NCI-H1436 treated with DMSO at 0.1 percent for 48 hours (cell line): ENCODE measurements around the gene CLCN2.

Experiments used
- DNase-seq: peaks from one replicate; lab custom pipeline; 2025; lab: John Stamatoyannopoulos, UW

Gene CLCN2

GRCh38 chr3:184325269-184325668 lies 36.1 kb downstream of the CLCN2 start:
- DNase-seq: no peak

DNA sequence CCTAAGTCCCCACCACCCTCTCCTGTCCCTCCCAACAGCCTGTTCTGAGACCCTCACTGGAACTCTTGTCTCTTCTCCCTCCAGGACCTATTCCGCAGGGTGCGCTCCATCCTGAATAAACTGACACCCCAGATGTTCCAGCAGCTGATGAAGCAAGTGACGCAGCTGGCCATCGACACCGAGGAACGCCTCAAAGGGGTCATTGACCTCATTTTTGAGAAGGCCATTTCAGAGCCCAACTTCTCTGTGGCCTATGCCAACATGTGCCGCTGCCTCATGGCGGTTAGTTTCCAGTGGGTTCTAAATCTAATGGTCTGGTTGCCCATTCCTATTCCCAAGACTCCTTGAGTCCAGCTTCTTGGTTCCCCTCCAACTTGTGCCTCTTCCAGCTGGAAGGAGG lies 37.7 kb downstream of the CLCN2 start:
- DNase-seq: no peak

- DNase-seq: no peak
Measured at GRCh38 chr3:184322731-184323487, 38.5 kb downstream of the CLCN2 start.

DNA sequence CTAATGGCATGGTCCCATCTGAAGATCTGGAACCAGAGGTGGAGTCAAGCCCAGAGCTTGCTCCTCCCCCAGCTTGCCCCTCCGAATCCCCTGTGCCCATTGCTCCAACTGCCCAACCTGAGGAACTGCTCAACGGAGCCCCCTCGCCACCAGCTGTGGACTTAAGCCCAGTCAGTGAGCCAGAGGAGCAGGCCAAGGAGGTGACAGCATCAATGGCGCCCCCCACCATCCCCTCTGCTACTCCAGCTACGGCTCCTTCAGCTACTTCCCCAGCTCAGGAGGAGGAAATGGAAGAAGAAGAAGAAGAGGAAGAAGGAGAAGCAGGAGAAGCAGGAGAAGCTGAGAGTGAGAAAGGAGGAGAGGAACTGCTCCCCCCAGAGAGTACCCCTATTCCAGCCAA lies 39.7 kb downstream of the CLCN2 start:
- DNase-seq: no peak

DNA sequence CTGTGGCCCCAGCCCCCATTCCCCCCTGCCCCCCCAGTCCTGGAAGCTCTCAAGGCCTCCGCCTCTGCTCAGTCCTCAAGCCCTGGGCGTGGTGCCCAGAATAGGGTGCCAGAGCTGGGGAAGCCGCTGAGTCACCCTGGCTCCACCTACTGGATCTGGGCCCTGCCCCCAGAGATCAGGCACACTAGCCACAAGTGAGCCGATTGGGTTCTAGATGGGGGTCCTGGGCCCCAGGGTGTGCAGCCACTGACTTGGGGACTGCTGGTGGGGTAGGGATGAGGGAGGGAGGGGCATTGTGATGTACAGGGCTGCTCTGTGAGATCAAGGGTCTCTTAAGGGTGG lies 41.3 kb downstream of the CLCN2 start:
- DNase-seq: peak; percentile 44

DNA sequence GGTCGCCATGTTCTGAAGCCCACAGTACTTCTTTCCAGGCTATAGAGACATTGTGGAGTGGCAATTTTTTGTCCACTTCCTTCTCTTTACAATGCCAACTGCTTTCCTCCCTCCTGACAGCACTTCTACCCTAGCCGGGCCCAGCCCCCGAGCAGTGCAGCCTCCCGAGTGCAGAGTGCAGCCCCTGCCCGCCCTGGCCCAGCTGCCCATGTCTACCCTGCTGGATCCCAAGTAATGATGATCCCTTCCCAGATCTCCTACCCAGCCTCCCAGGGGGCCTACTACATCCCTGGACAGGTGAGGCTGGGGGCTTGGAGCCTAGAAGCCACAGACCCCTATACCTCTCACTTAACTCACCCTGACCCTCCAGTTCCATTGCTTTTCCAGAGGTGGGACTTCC lies 44.2 kb downstream of the CLCN2 start:
- DNase-seq: no peak

DNA sequence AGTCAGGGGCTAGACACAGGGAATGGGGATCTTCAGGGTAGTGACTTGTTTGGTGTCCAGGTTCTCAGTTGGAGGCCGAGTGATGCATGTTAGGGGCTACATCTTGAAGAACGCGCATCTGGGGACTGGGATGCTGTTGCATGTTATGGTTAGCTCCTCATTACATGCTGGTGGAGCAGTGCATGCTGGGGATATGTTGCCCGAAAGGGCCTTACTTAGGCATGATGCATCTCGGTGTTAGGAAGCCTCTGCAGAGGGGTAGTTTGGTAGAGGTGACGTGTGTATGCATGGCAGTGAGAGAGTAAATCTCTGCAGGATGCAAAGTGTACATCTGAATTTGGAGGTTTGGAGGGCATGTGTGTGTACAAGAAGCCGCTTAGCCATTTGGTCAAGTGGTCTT lies 44.6 kb downstream of the CLCN2 start:
- DNase-seq: no peak

DNA sequence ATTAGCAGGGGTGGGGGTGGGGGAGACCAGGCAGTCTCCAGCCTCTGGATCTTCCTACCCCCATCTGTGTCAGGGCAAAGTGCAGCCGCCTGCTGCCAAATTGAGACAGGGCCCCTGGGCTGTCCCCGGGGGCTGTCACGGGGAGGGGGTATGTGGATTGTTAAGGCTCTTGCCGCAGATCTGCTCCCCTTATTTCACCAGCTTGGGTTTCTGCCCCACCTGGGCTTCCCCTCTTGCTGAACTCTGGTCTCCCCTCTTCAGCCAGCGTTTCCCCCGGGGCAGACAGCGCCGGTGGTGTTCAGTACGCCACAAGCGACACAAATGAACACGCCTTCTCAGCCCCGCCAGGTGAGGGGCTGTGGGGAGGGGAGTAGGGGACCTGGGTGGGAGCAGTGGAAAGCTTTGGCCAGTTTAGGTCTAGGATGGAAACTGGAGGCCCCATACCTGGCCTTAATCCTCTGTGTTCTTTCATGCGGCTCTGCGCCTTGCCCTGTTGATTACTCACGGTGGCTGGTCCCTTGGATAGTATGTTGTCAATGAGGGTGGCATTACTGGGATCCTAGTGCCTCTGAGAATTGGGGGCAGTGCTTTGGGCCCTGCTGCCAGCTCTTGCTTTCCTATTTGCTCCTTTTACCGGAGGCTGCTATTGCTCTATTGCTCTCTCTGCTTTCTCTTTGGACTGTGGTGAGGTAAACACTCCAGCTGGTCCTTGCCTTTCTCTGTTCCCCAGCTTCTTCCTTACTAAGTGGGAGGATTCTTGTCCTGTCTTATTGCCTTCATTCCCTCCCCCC lies 45.3 kb downstream of the CLCN2 start:
- no peak for DNase-seq

DNA sequence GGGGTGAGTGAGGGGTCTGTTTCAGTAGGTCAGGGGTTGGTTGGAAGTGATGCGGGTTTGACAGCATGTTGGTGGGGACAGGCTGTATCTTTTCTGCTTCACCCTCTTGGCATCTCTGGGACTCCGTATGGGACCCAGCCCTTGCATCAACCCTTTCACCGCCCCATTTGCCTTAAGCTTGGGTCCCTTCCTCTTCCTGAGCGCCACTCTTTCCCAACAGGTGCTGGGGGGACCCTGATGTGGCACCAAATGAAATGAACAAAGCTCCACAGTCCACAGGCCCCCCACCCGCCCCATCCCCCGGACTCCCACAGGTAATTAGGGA lies 45.9 kb downstream of the CLCN2 start:
- no peak for DNase-seq

GRCh38 chr3:184314700-184315542 lies 46.5 kb downstream of the CLCN2 start:
- no peak for DNase-seq

DNA sequence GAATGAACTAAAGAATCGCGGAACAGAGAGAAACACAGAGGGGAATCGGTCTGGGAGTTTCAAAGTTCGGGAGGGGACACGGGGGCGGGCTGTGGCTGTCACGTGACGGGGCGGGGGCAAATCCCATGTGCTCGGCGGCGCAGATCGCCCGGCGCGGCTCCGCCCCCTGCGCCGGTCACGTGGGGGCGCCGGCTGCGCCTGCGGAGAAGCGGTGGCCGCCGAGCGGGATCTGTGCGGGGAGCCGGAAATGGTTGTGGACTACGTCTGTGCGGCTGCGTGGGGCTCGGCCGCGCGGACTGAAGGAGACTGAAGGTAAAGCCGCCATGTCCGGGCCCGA lies 47.1 kb downstream of the CLCN2 start, which contains the start of gene EIF4G1:
EIF4G1 (plus strand) TSS at position 244 of the 337 bp plus-strand sequence. CDS start 1,191 bp downstream, outside the sequence.
- peak; percentile 55 for DNase-seq

GRCh38 chr3:184311633-184312032 lies 49.8 kb downstream of the CLCN2 start:
- no peak for DNase-seq

DNA sequence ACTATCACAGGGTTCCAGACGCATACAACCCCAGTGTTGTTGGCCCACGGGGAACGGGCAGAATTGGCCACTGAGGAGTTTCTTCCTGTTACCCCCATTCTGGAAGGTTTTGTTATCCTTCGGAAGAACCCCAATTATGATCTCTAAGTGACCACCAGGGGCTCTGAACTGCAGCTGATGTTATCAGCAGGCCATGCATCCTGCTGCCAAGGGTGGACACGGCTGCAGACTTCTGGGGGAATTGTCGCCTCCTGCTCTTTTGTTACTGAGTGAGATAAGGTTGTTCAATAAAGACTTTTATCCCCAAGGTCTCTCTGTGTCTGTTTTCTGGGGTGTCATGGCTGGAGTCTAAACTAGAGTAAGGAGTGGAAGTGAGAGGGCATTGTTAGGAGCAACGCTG lies 52.7 kb downstream of the CLCN2 start:
- DNase-seq: no peak

DNA sequence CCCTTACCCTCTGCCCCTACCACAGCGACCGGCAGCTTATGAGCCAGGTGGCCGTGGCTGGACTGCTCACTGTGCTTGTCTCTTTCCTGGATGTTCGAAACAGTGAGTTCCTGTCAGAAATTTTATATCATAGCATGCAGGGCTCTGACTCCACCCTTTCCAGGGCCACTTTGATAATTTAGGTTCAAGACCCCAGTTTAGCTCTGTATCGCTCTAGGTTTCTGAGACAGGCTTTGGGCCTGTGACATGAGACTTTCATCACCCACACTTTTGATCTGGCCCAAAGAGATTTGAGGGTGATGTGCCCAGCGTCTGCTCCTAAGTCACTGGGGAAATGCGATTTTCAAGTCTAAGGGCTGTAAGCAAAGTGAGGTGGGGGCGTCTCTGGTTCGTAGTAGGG lies 53.5 kb downstream of the CLCN2 start:
- DNase-seq: no peak

GRCh38 chr3:184306341-184306972 lies 54.9 kb downstream of the CLCN2 start:
- no peak for DNase-seq

- no peak for DNase-seq
Measured at GRCh38 chr3:184305577-184305976, 55.8 kb downstream of the CLCN2 start.

DNA sequence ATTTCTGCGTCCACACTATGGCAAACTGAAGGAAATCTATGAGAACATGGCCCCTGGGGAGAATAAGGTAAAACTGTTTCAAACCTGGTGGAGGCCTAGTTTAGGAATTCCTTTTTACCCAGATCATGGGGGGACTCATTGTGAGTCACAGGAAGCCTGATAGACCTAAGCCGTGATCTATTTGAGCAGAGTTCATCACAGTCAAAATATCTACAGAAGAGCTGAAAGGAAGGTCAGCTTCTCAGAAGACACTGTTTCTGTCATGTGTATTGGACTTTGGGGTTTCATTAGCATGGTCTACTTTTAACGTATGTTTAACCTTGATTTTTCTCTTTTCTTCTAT lies 61.1 kb downstream of the CLCN2 start:
- no peak for DNase-seq

GRCh38 chr3:184299488-184300377 lies 61.7 kb downstream of the CLCN2 start:
- no peak for DNase-seq

GRCh38 chr3:184298759-184299487 lies 62.5 kb downstream of the CLCN2 start, which contains the start of gene PSMD2:
Gene PSMD2, plus strand, starts transcription at chr3:184299241. Its CDS starts 26 bp downstream, at chr3:184299267.
- peak; percentile 86 for DNase-seq

GRCh38 chr3:184296616-184297015 lies 64.8 kb downstream of the CLCN2 start:
- no peak for DNase-seq
